ENCODE data around the gene PARD3B. TPM values are rescaled to one million over a fixed set of nuclear protein-coding genes. Genes with fewer than 3 reads are reported as not detected.

Gene PARD3B
- total and polyA plus RNA-seq, 2 of the 8 experiments (the other 6 are each of a cell fraction or from before 2014, with no cell fraction given): 1.2 to 5.7 TPM

DNA sequence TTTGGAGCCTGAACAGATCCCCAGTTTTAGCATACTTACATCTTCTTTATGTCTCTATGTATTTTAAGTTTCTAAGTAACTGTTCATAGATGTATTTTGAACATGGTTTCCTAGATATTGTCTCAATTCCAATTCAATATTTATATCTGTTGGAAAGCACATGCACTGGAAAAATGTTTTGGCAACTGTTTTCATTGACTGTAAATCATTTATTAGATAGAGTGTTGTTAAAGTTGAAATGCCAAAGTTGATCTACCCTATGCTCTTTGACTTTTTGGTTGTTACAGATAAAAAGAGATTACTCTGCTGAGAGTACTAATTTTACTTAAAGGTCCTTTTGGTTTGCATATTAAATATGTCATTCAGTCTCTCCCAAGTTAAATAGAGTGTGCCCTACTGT, 792.0 kb downstream of the PARD3B start (continued):
- TF ChIP-seq EZH2 (IDR thresholded peaks at IDR 0.05; ENCODE audit: low read depth, low read length, severe bottlenecking) (no peak), POLR2AphosphoS5 (IDR thresholded peaks at IDR 0.05; ENCODE audit: low read depth, low read length) (no peak), NANOG (IDR thresholded peaks at IDR 0.05; ENCODE audit: insufficient read depth, low read depth, low read length, poor library complexity, severe bottlenecking) (no peak), TAF1 (IDR thresholded peaks at IDR 0.05; ENCODE audit: low read depth, low read length) (no peak), SIN3A (conservative IDR thresholded peaks at IDR 0.05 in 1 of 2, IDR thresholded peaks at IDR 0.05 in 1 of 2; ENCODE audit: low read depth in 1 of 2, low read length in 2 of 2) (no peak), POLR2A (IDR thresholded peaks at IDR 0.05; ENCODE audit: control extremely low read depth in 1 of 2, low read depth in 2 of 2, low read length in 2 of 2) (no peak), SRF (IDR thresholded peaks at IDR 0.05; ENCODE audit: low read depth, low read length) (no peak), JUND (IDR thresholded peaks at IDR 0.05; ENCODE audit: low read length) (no peak), CEBPB (IDR thresholded peaks at IDR 0.05; ENCODE audit: low read depth, low read length) (no peak), BRCA1 (IDR thresholded peaks at IDR 0.05; ENCODE audit: low read depth, low read length) (no peak), EGR1 (IDR thresholded peaks at IDR 0.05; ENCODE audit: borderline replicate concordance, low read depth, low read length) (no peak), SAP30 (IDR thresholded peaks at IDR 0.05; ENCODE audit: insufficient read depth, insufficient replicate concordance, low read length) (no peak), CHD2 (IDR thresholded peaks at IDR 0.05; ENCODE audit: low read length) (no peak), KDM1A (IDR thresholded peaks at IDR 0.05; ENCODE audit: borderline replicate concordance, low read length) (no peak)

Data from H1 (cell line).